HL-60 (cell line): Measurements from ENCODE around the gene ROBO1.

Source experiments
- DNase-seq, 2 experiments: peaks; one replicate each; pipeline ENCODE4 v3.0.0-alpha.2; 2010 to 2020; ENCODE audit warnings: low read depth in 1 of 2, low spot score in 1 of 2
- H3K27ac ChIP-seq: fragments of 250-450 bp; sonication (Bioruptor Pico); replicated peaks from 2 replicates; pipeline ENCODE4 v1.5.1; 2020; ENCODE audit warnings: mild to moderate bottlenecking, moderate library complexity
- H3K27me3 ChIP-seq: fragments of 250-450 bp; sonication (Bioruptor Pico); 2 replicates; pipeline ENCODE4 v1.5.1; 2021; ENCODE audit warnings: mild to moderate bottlenecking, moderate library complexity; ENCODE audit not compliant: insufficient read depth, poor library complexity, severe bottlenecking
- H3K4me3 ChIP-seq: replicated peaks from 2 replicates; pipeline ENCODE4 v1.5.1; 2011; ENCODE audit warnings: mild to moderate bottlenecking, control low read depth, low read length; ENCODE audit not compliant: insufficient read depth
- GABPA ChIP-seq: IDR thresholded peaks from 2 replicates; pipeline ENCODE4 v1.6.1; 2012; ENCODE audit warnings: low read depth
- POLR2AphosphoS5 ChIP-seq: IDR thresholded peaks from 2 replicates; pipeline ENCODE4 v1.6.1; 2012; ENCODE audit warnings: low read depth
- SPI1 ChIP-seq: IDR thresholded peaks from 2 replicates; pipeline ENCODE4 v1.6.1; 2012; ENCODE audit warnings: low read depth, mild to moderate bottlenecking, borderline replicate concordance
- TF ChIP-seq, protein P1 (sequence below): IDR thresholded peaks from 2 replicates; pipeline ENCODE4 v1.6.1; 2012; ENCODE audit warnings: low read depth; ENCODE audit not compliant: insufficient replicate concordance
- TF ChIP-seq, protein P2 (sequence below): IDR thresholded peaks from one replicate; pipeline ENCODE4 v1.5.1; 2011; ENCODE audit warnings: low read length, control low read depth, inconsistent platforms; ENCODE audit not compliant: insufficient read depth

ROBO1 gene

DNA sequence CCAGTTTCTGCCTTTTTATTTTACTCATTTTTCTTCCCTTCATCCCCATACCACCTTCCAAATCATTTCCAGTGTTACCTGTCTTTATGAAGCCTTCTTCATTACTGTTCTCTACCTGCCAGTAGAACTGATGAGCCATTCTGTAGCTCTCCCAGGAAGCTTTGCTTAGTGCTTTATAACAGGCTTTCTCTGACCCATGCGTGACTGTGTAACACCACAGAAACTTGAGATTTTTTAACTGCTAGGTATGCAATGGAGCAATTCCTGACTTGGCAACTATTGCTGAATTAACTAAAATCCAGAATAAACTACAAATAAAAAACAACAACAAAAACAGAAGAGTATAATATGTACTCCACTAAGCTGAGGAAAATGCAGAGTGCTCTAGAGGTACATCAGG is 289.2 kb downstream of the ROBO1 start:
- Histone ChIP-seq H3K4me3 (no peak overlapping the region), H3K27ac (no peak overlapping the region), H3K27me3 (no peaks in the 10 kb centered on the region)
- DNase-seq, result no peak
- TF ChIP-seq, protein P1, sequence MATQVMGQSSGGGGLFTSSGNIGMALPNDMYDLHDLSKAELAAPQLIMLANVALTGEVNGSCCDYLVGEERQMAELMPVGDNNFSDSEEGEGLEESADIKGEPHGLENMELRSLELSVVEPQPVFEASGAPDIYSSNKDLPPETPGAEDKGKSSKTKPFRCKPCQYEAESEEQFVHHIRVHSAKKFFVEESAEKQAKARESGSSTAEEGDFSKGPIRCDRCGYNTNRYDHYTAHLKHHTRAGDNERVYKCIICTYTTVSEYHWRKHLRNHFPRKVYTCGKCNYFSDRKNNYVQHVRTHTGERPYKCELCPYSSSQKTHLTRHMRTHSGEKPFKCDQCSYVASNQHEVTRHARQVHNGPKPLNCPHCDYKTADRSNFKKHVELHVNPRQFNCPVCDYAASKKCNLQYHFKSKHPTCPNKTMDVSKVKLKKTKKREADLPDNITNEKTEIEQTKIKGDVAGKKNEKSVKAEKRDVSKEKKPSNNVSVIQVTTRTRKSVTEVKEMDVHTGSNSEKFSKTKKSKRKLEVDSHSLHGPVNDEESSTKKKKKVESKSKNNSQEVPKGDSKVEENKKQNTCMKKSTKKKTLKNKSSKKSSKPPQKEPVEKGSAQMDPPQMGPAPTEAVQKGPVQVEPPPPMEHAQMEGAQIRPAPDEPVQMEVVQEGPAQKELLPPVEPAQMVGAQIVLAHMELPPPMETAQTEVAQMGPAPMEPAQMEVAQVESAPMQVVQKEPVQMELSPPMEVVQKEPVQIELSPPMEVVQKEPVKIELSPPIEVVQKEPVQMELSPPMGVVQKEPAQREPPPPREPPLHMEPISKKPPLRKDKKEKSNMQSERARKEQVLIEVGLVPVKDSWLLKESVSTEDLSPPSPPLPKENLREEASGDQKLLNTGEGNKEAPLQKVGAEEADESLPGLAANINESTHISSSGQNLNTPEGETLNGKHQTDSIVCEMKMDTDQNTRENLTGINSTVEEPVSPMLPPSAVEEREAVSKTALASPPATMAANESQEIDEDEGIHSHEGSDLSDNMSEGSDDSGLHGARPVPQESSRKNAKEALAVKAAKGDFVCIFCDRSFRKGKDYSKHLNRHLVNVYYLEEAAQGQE, result no peak
- no peak for TF ChIP-seq SPI1
- TF ChIP-seq, protein P2, sequence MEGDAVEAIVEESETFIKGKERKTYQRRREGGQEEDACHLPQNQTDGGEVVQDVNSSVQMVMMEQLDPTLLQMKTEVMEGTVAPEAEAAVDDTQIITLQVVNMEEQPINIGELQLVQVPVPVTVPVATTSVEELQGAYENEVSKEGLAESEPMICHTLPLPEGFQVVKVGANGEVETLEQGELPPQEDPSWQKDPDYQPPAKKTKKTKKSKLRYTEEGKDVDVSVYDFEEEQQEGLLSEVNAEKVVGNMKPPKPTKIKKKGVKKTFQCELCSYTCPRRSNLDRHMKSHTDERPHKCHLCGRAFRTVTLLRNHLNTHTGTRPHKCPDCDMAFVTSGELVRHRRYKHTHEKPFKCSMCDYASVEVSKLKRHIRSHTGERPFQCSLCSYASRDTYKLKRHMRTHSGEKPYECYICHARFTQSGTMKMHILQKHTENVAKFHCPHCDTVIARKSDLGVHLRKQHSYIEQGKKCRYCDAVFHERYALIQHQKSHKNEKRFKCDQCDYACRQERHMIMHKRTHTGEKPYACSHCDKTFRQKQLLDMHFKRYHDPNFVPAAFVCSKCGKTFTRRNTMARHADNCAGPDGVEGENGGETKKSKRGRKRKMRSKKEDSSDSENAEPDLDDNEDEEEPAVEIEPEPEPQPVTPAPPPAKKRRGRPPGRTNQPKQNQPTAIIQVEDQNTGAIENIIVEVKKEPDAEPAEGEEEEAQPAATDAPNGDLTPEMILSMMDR, result no peak
- TF ChIP-seq POLR2AphosphoS5, result no peak
- no peak for TF ChIP-seq GABPA

DNA sequence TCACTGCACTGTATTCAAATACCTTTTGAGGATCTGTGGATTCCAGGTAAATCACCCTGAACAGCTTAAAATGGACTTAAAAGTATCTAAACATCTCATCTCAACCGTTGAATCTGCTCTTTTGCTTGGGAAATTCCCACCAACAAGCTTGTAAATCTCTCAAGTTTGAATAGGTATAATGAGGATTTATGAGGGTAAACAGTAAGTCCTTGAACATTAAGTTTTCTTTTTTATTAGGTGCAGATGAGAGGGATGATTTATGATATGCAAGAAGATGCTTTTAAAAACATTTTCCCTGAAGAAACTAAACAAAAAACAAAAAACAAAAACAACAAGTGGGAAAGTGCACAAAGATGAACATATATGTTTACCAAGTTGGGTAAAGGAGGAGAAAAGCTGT is 290.6 kb downstream of the ROBO1 start:
- no peak for DNase-seq
- no peak overlapping the region for H3K4me3 ChIP-seq
- H3K27ac ChIP-seq, result no peak overlapping the region
- H3K27me3 ChIP-seq, result no peaks in the 10 kb centered on the region
- TF ChIP-seq POLR2AphosphoS5, result no peak
- TF ChIP-seq, protein P1, result no peak
- TF ChIP-seq, protein P2, result no peak
- no peak for TF ChIP-seq SPI1
- TF ChIP-seq GABPA, result no peak

DNA sequence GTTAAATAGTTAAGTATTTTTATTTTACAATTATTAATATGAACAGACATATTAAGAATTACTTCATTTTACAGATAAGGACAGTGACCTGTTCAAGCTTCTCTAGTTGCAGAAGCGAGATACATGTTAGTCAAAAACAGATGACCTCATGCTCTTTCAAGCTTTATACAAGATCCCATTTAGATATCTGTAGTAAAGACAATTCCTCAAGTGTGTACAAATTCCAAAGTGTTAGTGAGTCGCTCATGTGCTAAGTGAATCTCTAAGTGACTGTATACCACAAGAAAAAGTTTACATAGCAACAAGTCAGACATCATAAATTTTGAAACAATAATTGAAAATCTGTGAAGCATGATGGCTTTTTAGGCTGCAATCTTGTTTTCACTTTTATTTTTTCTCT is 293.8 kb downstream of the ROBO1 start:
- no peak overlapping the region for H3K27ac ChIP-seq
- H3K27me3 ChIP-seq, result no peaks in the 10 kb centered on the region
- DNase-seq, result no peak
- TF ChIP-seq POLR2AphosphoS5 (no peak), GABPA (no peak), SPI1 (no peak)
- TF ChIP-seq, protein P2, result no peak
- TF ChIP-seq, protein P1, result no peak
- H3K4me3 ChIP-seq, result no peak overlapping the region
